Stimulated activated CD8-positive, alpha-beta memory T cell treated with anti-CD3 and anti-CD28 coated beads, Interleukin-7, amount 100 ng/mL, for 24 hours (primary cell): ENCODE data around the gene RFX7.
"Not testable (repeated sequence)": the region's sequence is repeated elsewhere in the genome, so short reads cannot be mapped to it uniquely, and the experiment has no call there.

Experiments
- DNase-seq: peaks from one replicate; pipeline ENCODE4 v3.0.0-alpha.2; 2020; ENCODE audit warnings: low read depth

RFX7 gene

DNA sequence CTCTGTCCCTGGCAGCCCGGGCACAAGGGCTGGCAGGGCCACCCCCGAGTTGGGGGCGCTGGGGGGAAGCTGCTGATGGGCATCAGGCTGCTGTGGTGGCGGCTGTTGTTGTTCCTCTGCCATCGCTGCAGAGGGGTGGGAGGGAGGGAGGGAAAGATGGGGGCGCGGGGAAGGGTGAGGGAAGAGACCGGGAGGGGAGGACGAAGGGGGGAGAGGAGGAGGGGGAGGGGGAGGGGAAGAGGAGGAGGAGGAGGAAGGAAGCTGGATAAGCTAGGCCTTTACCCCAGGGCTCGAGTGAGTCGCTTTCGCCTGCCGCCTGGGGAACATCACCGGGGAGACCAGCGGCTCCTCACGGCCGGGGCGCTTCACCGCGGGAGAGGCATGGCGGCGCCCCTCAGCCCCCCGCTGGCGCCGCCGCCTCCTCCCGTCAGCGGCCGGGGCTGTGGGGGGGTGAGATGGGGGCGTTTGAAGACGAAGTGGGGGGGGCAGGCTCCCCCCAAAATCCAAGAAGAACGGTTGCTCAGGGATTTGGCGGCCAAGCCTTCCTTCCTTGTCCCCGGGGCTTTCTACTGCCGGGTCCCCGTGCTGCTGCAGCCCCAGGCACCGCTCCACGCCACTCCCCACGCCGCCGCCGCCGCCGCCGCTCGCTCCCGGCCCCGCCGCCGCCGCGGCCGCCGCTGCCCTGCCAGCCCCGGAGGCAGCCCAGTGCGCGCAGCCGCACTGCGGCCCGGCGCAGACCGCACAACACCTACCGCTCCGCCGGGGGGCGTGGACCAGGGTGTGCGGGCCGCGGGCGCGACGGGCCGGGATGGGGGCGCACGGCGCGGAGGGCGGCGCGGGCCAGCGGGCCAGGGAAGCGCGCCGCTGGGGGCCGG is at the start of gene RFX7:
Gene RFX7, minus strand, starts transcription at position 717 of the 875 bp plus-strand sequence. Its CDS starts 594 bp downstream, at position 123.
- peak; percentile 53 for DNase-seq

DNA sequence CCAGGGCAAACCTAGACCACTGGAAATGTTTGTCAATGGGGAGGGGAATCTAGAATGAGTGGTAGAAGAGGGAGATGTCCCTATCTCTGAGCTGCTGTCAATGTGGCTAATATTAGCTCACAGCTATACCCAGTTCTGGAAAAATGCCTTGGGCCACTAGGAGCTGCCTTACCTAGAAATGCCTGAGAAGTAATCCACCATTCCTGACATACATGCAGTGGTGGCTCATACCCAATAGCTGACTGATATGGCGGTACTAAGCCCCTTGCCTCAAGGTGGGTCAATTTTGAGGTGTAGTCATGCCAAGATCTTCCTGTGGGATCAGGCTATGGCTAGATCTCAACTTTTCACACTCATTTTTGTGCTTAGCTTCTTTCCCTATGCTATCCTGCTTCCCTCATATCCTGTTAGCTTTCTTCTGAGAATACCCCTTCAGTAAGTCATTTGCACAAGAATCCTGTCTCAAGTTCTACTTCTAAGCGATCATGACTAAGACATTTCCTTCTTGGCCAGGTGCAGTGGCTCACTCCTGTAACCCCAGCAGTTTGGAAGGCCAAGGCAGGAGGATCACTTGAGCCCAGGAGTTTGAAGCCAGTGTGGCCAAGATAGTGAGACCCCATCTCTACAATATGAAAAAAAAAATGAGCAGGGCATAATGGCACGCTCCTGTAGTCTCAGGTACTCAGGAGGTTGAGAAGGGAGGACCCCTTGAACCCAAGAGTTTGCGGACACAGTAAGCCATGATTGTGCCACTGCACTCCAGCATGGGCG is 49.1 kb upstream of the RFX7 start:
- DNase-seq: no peak

DNA sequence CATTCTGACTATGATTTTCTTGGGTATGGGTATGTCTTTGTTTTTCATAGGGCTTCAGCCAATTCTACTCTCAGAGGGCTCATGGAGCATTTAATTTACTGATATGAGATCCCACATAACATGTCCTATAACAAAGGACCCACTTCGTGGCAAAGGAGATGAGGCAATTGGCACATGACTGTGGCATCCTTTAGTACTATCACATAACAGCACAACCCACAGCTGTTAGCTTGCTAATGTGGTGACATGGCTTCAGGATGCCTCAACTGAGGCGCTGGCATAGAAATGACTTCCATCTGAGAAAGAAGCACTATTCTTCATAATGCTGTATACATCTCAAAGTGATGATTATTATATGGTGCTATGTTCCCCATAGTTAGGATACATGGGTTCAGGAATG is 48.1 kb upstream of the RFX7 start:
- DNase-seq: no peak

DNA sequence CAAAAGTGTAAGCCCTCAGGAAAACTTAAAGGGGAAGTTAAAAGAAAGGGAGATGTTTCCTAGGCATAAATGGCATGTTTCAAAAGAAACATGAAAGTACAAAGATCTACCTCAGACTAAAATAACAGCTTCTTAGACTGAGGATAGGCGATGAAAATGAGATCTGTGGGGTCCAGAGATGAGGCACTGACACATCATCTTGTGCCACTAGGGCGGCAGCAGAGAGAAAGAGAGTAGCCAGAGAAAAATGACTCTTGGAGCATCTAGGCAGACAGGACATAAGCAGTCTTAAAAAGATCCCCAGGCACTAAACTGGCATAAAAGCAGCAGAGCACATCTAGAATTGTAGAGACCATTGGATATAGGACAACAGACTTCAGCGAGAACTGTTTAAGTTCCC is 42.5 kb upstream of the RFX7 start:
- DNase-seq: no peak

DNA sequence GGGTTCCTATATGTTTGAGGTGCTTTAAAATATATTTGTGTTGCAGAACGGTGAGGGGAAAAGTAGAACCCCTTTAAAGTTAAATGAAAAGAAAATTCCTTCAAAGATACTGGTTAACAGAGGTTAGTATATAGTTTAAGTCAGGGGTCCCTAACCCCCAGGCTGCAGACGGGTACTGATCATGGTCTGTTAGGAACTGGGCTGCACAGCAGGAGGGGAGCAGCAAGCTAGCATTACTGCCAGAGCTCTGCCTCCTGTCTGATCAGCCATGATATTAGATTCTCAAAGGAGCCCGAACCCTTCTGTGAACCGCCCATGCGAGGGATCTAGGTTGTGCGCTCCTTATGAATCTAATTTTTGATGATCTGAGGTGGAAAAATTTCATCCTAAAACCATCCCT is 37.5 kb upstream of the RFX7 start:
- no peak for DNase-seq

DNA sequence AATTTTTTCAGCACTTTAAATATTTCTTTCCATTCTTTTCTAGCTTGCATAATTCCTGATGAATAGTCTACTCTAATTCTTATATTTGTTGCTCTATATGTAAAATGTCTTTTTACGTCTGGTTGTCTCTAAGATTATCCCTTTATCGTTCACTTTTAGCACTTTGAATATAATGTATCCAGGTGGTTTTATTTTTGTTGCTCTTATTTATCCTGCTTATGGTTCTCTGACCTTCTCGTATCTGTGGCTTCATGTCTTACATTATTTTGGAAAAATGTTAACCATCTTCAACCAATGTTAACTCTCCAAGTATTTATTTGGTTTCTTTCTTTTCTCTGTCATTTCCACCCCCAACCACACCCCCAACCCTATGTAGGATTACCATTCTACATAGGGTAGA is 30.0 kb upstream of the RFX7 start:
- no peak for DNase-seq

DNA sequence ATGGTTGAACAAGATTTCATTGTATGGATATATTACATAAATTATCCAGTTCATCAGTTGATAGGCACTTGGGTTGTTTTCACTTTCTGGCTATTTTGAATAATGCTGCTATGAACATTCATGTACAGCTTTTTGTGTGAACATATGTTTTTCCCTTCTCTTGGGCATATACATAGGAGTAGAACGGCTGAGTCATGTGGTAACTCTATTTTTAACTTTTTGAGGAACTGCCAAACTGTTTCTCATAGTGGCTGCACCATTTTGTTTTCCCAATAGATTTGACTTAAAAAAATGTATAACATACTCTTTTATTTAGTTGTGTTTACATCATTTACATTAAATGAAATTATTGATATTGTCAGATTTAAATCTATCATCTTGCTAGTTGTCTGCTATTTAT is 28.8 kb upstream of the RFX7 start:
- no peak for DNase-seq

DNA sequence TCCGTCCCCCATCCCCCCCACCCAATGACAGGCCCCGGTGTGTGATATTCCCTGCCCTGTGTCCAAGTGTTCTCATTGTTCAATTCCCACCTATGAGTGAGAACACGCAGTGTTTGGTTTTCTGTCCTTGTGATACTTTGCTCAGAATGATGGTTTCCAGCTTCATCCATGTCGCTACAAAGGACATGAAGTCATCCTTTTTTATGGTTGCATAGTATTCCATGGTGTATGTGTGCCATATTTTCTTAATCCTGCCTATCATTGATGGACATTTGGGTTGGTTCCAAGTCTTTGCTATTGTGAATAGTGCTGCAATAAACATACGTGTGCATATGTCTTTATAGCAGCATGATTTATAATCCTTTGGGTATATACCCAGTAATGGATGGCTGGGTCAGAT is 22.8 kb upstream of the RFX7 start:
- not testable (repeated sequence) for DNase-seq

DNA sequence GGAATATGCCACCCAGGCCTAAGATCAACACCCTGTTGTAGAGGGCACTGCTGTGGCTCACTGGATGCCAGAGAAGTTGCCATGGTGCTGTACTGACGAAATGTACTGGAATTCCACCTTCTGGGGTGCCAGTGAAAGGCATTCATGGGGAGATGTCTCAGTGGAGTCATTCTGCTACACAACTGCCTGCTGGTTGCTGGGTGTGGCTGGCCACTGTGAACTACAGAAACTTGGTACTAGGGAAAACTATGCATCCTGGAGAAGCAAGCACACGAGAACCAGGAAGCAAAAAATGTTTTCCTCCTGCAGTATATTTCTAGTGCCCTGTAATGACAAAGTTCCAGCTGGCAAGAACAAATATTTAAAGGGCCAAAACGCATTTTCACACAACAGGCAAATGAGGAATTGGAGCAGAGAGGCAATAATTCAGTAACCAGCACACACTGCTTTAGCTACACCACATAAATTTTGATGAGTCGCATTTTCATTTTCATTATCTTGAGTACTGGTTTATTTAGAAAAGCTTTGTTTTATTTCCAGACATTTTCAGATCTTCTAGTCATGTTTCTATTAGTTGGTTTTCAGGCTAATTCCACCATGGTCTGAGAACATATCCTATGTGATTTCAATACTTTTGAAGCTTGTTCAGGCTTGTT is 18.3 kb upstream of the RFX7 start:
- DNase-seq: no peak

DNA sequence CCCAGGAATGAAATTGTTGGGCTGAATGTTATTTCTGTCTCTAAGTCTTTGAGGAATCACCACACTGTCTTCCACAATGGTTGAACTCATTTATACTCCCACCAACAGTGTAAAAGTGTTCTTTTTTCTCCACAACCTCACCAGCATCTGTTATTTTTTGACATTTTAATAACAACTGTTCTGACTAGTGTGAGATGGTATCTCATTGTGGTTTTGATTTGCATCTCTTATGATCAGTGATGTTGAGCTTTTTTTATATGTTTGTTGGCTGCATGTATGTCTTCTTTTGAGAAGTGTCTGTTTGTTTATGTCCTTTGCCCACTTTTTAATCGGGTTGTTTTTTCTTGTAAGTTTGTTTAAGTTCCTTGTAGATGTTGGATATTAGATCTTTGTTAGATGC is 13.6 kb upstream of the RFX7 start:
- DNase-seq: not testable (repeated sequence)

DNA sequence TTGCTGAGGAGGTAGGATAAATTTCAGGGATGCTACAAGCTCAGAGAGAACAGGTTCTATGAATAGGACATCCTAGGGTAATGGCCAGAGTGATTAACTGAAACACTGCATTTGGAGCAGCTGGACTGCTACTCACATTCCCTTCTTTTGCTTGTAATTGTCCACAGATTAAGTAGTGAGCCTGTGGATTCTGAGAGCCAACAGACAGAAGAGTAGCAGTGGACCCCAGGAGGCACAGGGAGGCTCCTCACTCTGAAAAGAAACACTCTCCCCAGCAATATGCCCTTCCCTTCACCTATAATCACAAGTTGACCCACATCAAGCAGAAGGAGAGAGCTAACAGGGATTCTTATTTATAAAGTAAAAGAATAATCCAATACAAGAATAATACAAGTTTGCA is 10.6 kb upstream of the RFX7 start:
- no peak for DNase-seq

DNA sequence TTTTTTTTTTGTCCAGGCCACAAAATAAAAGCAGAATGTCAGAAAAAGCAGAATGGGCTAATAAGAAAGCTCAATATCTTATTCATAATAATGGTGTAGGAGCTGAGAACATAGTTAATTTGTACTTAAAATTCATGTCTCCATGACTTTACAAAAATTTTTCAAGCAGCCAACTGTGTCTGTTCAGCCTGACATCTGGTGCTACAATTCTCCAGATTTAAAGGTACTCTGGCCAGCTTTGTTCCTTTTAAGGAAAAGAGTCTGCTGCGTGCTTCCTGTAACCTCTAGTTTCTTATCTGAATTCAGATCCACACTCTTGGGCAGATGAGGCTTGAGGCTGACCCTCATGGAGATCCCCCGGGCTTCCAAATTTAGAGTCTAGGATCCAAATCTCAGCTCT is 8.7 kb upstream of the RFX7 start:
- no peak for DNase-seq

DNA sequence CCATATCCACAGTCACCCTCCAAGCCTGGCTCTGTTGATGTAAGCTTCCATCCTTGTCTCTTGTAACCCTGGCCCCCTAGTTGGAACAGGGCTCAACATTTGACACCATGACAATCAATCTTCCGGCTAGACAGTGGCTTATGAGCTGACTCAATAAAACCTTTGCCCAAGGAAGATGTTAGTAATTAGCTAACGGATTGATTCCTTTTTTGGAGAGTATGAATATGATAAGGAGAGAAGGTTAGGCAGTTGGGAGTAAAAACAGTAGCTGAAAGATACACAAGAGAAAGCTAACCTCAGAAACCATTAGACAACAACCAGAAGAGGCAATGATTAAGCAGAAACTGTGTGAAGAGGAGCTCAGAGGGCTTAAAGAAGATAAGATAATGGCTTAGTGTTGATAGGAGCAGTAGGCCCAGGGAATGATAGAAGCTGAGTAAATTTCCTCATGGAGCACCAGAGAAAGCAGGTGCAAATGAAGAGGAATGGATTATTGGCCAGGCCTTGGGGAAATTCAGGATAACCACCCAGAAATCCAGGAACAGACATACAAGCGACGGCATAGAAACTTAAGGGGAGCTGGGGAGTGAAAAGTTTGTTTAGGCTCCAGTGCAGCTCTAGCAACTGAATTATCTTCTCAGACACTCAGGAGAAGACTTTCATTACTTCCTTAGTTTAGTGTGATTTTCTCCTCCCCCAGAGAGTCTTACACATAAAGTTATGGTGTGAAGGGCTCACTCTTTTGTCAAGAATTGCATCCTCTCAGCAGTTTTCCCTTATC is 7.8 kb upstream of the RFX7 start:
- no peak for DNase-seq

DNA sequence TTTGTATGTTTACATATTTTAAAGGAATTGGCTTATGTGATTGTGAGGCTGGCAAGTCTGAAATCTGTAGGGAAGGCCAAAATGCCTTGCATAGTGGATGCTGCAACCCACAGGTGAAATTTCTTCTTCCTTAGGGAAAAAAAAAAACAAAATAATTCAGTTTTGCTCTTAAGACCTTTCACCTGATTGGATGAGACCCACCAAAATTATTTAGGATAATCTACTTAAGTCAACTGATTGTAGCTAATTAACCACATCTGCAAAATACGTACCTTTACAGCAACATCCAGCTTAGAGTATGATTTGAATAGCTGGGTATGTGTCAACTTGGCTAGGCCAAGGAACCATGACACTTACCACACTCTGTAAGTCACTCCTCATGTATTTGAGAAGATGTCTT is 6.9 kb upstream of the RFX7 start:
- DNase-seq: no peak

DNA sequence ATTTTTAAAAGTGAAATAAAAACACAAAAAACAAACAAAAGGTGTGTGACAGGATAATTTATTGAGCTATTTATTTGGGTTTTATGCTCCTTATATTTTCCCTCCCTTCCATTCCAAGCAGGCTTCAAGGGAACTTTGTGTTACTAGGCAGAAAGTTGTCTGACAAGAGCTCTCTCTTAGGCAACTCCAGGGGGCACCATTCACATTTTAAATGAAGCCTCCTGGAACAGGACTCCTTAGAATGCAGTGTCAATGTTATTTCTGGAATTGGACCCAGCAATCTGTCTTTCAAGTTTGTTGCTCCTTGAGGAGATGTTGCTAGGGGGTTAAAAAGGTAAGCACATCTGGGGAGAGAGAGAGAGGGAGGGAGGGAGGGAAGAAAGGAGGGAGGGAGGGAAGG is 5.4 kb upstream of the RFX7 start:
- no peak for DNase-seq

DNA sequence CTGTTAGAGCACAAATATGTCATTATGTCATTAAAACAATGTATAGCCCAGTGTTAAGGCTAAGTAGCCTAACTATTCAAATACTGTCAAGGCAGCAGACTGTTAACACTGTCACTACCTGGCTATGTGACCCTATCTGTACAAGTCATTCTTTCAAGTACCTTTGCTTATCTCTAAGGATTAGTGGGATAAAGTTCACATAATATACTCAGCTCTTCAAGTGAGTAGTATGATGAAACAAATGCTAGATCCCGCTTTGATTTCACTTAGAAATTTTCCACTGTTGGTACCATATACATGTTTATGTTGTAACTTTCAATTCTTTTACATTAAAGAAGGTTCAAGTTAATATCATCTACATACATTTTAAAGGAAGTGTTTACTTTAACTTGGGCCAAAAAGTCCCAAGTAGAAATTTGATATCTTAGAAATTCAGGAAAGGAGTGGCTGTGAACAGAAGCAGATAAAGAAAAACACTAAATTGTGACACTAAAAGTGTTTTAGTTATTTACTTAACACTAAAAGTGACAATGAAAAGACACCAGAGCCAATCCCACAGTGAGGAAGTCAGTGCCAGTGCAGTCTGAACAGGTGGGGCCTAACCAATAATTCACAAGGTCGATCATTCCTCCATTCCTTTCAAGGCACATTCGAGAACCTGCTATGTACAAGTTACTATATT is 4.8 kb upstream of the RFX7 start:
- no peak for DNase-seq

DNA sequence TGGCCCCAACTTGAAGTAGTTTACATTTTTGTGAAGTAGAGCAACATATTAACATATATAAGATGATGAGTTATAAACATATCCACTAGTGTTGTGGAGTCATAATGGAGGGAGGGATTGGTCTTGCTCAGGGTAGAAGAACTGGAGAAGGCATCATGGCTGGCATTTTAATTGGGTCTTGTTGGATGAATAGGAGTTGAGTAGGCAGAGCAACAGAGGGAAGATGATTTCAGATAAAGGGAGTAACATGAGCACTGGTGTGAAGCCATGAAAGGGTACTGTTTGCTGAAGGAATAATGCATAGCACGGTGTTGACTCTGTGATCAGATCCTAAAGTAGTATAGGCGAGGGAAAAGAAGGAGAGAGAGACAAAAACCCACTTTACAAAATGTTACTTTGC is 3.6 kb upstream of the RFX7 start:
- no peak for DNase-seq

DNA sequence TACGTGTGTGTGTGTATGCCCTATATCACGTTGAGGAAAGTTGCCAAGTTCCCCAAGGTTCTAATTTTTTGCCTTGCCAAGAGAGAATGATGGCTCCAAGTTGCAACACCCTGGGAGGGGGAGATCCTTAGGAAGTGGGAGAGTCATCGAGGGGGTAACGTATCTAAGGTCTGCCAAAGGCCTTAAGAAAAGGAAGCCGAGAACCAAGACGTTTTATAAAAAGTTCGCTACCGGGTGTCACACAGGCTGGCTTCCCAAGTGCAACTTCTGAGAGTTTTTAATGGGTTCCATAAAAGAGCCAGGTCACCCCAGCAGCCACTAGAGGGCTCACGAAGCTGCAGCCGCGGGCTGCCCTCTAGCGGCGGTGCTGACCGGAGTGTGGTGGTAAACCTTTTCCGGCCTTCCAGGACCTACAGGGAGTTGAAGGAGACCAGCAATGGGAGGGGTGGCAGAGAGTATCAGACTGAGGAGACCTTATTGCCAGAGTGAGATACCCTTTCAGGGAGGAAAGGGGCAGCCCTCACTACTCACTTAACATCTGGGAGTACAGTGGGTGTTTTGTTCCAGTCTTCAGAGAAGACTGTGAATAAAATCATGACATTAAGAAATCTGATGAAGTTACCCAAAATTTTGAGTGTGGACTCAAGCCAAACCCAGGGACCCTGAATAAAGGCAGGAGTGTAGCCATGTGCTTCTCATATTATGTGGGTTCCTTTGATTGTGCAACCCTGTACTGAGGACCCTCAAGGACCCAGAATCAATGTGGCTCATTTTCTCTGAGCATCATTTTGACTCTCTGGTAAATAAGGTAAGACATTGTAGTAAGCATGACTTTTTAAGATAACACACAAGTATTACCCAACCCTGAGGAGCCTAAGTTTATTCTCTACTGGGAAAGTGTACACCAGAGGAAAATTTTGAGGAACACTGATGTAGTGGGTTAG is 2.5 kb upstream of the RFX7 start:
- DNase-seq: peak; percentile 72

DNA sequence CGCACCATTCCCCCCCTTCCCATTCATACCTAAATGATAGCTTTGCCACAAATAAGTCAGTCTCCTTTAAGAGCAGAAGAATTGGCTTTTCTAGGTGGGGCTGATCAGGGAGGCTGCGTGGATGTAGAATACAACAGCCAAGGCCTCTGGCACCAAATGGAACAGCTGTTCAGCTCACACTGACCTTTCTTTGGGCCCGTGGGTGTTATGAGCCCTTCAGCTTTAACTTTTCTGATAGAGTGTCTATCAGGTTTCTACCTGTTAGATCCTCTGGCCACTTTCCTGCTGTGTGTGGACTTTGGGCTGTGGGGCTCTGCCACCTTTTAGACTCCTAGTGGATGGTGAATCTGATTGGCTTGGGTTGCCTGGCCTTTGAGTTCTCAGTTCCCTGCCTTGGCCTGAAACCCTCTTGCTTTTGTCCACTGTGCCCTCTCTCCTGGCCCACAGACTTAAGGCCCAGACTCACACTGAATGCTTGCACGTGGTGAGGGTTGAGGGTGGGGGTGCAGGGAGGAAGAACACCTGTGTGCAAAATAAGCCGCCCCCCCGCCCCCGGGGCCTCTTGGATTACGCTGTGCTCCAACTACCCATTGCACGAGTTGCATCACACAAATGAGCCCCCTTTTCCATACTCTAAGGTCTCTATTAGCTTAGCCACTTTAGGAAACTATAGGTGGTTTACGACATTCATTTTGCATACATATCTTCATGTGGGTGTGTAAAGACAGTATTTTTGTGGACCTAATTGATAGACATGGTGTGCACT is 1.3 kb upstream of the RFX7 start:
- no peak for DNase-seq
